Measurements from ENCODE around the gene NINL.

Gene NINL

DNA sequence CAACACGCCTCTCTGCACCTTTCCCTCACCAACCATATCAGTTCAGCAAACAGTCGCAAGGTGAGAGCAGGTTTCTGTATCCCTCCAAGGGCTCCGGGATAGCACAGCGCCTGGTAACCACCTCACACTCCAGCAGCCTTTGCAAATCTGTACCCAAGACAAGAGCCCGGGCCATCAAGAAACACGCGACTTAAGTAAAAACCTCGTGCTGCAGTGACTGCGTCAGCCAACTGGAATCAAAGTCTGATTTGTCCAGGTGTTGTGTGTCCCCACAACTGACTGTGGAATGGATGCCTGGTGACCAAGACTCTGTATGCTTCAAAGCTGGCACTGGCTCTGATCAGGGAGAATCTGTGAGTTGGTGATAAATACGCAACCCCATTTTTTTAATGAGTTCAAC, 74.1 kb downstream of the NINL start:
- no peaks in the 10 kb centered on the region for H3K4me1 ChIP-seq (ENCODE audit: control extremely low read depth in 1 of 4, control insufficient read depth in 4 of 4, insufficient read depth in 4 of 4, low read length in 3 of 4)
- ChIA-PET CTCF (no interaction called here), POLR2A (no interaction called here)
- H3K27ac ChIP-seq (ENCODE audit: insufficient read depth in 1 of 2, low read depth in 1 of 2, low read length in 2 of 2, poor library complexity in 1 of 2, severe bottlenecking in 2 of 2): no peak overlapping the region
- WGBS (ENCODE audit: insufficient coverage): 100% methylated on average over 8 of the region's 10 CpGs
- H3K4me3 ChIP-seq (ENCODE audit: control insufficient read depth in 1 of 7, extremely low read depth in 1 of 7, insufficient read depth in 4 of 7, low read depth in 2 of 7, low read length in 6 of 7): no peak overlapping the region
- H3K9me3 ChIP-seq (ENCODE audit: control extremely low read depth in 1 of 5, control insufficient read depth in 4 of 5, insufficient read depth in 2 of 5, low read depth in 1 of 5, low read length in 4 of 5): peaks cover 0 to 28% (median 17%) of the 10 kb centered on the region in 5 experiments
- H3K36me3 ChIP-seq (ENCODE audit: control insufficient read depth in 4 of 4, insufficient read depth in 4 of 4, low read length in 3 of 4): no peaks in the 10 kb centered on the region
- DNase-seq: no peak
- peaks cover 0 to 1% (median 0%) of the 10 kb centered on the region in 5 experiments for H3K27me3 ChIP-seq (replicated peaks in 2 of 5; ENCODE audit: control insufficient read depth in 4 of 5, insufficient read depth in 5 of 5, low read length in 4 of 5)

DNA sequence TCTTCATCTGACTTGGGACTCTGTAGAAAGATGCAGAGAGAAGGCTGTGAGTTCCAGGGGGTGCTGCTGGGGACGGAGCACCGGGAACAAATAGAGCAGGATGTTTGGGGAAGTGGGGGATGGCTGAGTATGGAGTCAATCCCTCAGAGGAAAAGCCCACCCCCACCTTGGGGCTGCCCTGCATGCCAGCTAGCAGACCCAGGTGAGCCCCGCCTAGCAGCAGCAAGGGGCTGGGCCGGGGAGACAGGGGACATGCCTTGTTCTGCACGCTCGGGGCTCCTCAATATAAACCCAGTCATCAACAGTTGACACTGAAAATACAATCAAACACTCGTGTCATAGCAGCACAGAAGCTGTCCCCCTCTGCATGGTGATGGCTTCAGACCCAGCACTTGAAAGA, 74.6 kb downstream of the NINL start:
- no peak for DNase-seq
- Histone ChIP-seq H3K4me1 (ENCODE audit: control extremely low read depth in 1 of 4, control insufficient read depth in 4 of 4, insufficient read depth in 4 of 4, low read length in 3 of 4) (no peaks in the 10 kb centered on the region), H3K27ac (ENCODE audit: insufficient read depth in 1 of 2, low read depth in 1 of 2, low read length in 2 of 2, poor library complexity in 1 of 2, severe bottlenecking in 2 of 2) (no peak overlapping the region), H3K36me3 (ENCODE audit: control insufficient read depth in 4 of 4, insufficient read depth in 4 of 4, low read length in 3 of 4) (no peaks in the 10 kb centered on the region), H3K9me3 (ENCODE audit: control extremely low read depth in 1 of 5, control insufficient read depth in 4 of 5, insufficient read depth in 2 of 5, low read depth in 1 of 5, low read length in 4 of 5) (peaks cover 0 to 25% (median 17%) of the 10 kb centered on the region in 5 experiments), H3K27me3 (replicated peaks in 2 of 5; ENCODE audit: control insufficient read depth in 4 of 5, insufficient read depth in 5 of 5, low read length in 4 of 5) (peaks cover 0 to 1% (median 0%) of the 10 kb centered on the region in 5 experiments), H3K4me3 (ENCODE audit: control insufficient read depth in 1 of 7, extremely low read depth in 1 of 7, insufficient read depth in 4 of 7, low read depth in 2 of 7, low read length in 6 of 7) (no peak overlapping the region)
- CTCF ChIA-PET: no interaction called here
- 95% methylated on average over 5 of the region's 7 CpGs for WGBS (ENCODE audit: insufficient coverage)
- POLR2A ChIA-PET: no interaction called here

DNA sequence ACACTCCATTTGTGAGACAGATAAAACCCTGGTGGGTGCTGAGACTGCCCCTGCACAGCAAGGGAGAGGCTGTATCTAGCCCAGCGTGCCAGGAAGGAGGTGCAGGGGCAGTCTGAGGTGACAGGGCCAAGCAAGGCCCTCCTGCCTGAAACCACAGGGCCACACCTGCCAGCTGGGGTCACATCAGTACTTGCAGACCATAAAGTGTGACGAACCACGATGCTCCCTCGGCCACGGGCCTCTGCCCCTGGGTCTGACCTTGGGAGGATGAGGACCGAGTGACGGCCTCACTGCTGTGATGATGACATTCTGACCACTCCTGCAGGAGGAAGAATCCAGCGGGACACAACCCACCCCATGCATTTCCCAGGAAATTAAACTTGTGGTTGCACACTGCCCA, 75.1 kb downstream of the NINL start:
- CTCF ChIA-PET: no interaction called here
- peaks cover 0 to 24% (median 14%) of the 10 kb centered on the region in 5 experiments for H3K9me3 ChIP-seq (ENCODE audit: control extremely low read depth in 1 of 5, control insufficient read depth in 4 of 5, insufficient read depth in 2 of 5, low read depth in 1 of 5, low read length in 4 of 5)
- POLR2A ChIA-PET: no interaction called here
- 96% methylated on average over 8 of the region's 8 CpGs for WGBS (ENCODE audit: insufficient coverage)
- H3K27me3 ChIP-seq (replicated peaks in 2 of 5; ENCODE audit: control insufficient read depth in 4 of 5, insufficient read depth in 5 of 5, low read length in 4 of 5): peaks cover 0 to 1% (median 0%) of the 10 kb centered on the region in 5 experiments
- H3K4me3 ChIP-seq (ENCODE audit: control insufficient read depth in 1 of 7, extremely low read depth in 1 of 7, insufficient read depth in 4 of 7, low read depth in 2 of 7, low read length in 6 of 7): no peak overlapping the region
- no peak for DNase-seq
- no peaks in the 10 kb centered on the region for H3K4me1 ChIP-seq (ENCODE audit: control extremely low read depth in 1 of 4, control insufficient read depth in 4 of 4, insufficient read depth in 4 of 4, low read length in 3 of 4)
- no peaks in the 10 kb centered on the region for H3K36me3 ChIP-seq (ENCODE audit: control insufficient read depth in 4 of 4, insufficient read depth in 4 of 4, low read length in 3 of 4)
- no peak overlapping the region for H3K27ac ChIP-seq (ENCODE audit: insufficient read depth in 1 of 2, low read depth in 1 of 2, low read length in 2 of 2, poor library complexity in 1 of 2, severe bottlenecking in 2 of 2)

DNA sequence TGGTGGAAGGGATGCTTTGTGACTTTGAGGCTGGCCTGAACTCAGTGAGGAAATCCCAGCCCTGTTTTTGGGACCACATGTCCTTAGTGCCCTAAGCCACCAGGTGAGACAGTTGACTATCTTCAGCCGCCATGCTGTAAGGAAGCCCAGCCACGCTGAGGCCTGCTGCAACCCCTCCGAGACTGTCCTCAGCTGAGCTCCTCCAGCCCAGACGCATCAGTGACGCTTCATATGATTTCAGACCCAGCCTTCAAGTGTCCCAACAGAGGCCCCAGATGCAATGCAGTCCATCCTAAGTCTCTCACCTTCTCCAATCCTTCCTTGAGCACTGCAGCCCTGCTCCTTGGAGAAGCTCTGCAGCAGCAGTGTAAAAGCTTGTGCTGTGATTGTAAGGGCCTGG, 76.2 kb downstream of the NINL start:
- DNase-seq: no peak
- POLR2A ChIA-PET: no interaction called here
- Histone ChIP-seq H3K27me3 (replicated peaks in 2 of 5; ENCODE audit: control insufficient read depth in 4 of 5, insufficient read depth in 5 of 5, low read length in 4 of 5) (peaks cover 0 to 1% (median 0%) of the 10 kb centered on the region in 5 experiments), H3K4me1 (ENCODE audit: control extremely low read depth in 1 of 4, control insufficient read depth in 4 of 4, insufficient read depth in 4 of 4, low read length in 3 of 4) (no peaks in the 10 kb centered on the region), H3K36me3 (ENCODE audit: control insufficient read depth in 4 of 4, insufficient read depth in 4 of 4, low read length in 3 of 4) (no peaks in the 10 kb centered on the region), H3K27ac (ENCODE audit: insufficient read depth in 1 of 2, low read depth in 1 of 2, low read length in 2 of 2, poor library complexity in 1 of 2, severe bottlenecking in 2 of 2) (no peak overlapping the region), H3K9me3 (ENCODE audit: control extremely low read depth in 1 of 5, control insufficient read depth in 4 of 5, insufficient read depth in 2 of 5, low read depth in 1 of 5, low read length in 4 of 5) (peaks cover 0 to 14% (median 8%) of the 10 kb centered on the region in 5 experiments), H3K4me3 (ENCODE audit: control insufficient read depth in 1 of 7, extremely low read depth in 1 of 7, insufficient read depth in 4 of 7, low read depth in 2 of 7, low read length in 6 of 7) (no peak overlapping the region)
- CTCF ChIA-PET: no interaction called here
- 90% methylated on average over 5 of the region's 5 CpGs for WGBS (ENCODE audit: insufficient coverage)

DNA sequence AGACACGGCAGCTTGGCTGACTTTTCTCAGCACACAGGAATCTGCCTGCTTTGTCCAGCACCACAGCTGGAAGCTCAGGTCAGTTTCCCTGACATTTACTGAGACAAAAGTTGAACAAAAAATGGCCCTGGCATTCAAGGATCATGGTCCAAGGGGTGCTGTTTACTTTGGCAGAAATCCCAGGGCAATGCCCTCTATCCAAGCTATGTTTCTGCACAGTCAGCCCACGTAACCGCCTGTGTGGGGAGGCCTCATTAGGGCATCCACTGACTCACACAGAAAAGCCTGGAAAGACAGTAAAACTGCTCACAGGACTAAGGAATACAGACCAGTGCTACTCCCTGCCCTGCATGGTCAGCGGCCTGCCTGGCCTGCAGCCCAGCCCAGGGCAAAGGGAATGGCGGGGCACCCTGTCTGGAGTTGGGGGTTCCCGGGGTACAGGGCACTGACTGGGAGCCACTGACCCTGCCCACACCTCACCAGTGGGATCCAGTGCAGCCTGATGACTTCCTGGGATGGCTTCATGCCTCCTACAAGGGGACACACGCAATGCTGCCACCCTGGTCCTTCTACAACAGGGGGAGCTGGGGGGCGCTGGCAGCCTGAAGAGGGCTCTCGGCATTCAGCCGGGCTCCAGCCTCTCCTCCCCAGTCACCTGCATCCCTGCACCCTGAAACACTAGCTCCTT, 77.1 kb downstream of the NINL start:
- no peaks in the 10 kb centered on the region for H3K36me3 ChIP-seq (ENCODE audit: control insufficient read depth in 4 of 4, insufficient read depth in 4 of 4, low read length in 3 of 4)
- WGBS (ENCODE audit: insufficient coverage): 94% methylated on average over 7 of the region's 10 CpGs
- DNase-seq: no peak
- no peak overlapping the region for H3K27ac ChIP-seq (ENCODE audit: insufficient read depth in 1 of 2, low read depth in 1 of 2, low read length in 2 of 2, poor library complexity in 1 of 2, severe bottlenecking in 2 of 2)
- POLR2A ChIA-PET: no interaction called here
- no peak overlapping the region for H3K4me3 ChIP-seq (ENCODE audit: control insufficient read depth in 1 of 7, extremely low read depth in 1 of 7, insufficient read depth in 4 of 7, low read depth in 2 of 7, low read length in 6 of 7)
- no peaks in the 10 kb centered on the region for H3K4me1 ChIP-seq (ENCODE audit: control extremely low read depth in 1 of 4, control insufficient read depth in 4 of 4, insufficient read depth in 4 of 4, low read length in 3 of 4)
- H3K27me3 ChIP-seq (replicated peaks in 2 of 5; ENCODE audit: control insufficient read depth in 4 of 5, insufficient read depth in 5 of 5, low read length in 4 of 5): peaks cover 0 to 1% (median 0%) of the 10 kb centered on the region in 5 experiments
- CTCF ChIA-PET: no interaction called here
- peaks cover 0 to 9% (median 4%) of the 10 kb centered on the region in 5 experiments for H3K9me3 ChIP-seq (ENCODE audit: control extremely low read depth in 1 of 5, control insufficient read depth in 4 of 5, insufficient read depth in 2 of 5, low read depth in 1 of 5, low read length in 4 of 5)

DNA sequence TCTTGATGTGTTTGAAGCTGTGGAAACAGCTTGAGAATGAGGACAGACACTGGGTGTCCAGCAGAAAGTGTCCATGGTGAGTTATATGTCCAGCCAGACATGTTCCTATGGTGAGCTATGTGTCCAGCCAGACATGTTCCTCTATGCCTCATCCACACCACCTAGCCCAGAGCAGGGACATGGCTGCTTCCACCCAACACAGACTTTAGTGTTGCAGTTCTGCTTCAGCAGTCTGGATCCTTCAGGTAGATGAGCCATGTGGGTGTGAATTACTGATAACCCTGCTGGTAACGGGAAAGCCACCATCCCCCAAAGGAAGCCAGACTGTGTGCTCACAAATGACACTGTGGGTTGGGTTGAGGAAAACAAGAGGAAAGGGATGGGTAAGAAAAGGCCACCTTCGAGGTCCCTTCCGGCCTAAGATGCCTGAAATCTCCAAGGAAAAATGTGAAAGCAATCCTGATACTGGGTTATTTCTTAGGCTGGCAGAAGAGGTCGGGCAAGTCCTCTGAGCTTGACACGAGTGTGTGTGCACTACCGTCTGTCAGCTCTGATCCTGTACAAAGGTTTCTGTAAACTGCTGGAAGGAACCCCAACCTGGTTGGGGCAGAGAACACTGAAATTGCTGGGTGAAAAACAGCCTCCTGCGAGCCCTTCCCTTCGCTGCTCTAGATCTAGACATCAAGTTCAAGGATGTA, 77.8 kb downstream of the NINL start:
- H3K27ac ChIP-seq (ENCODE audit: insufficient read depth in 1 of 2, low read depth in 1 of 2, low read length in 2 of 2, poor library complexity in 1 of 2, severe bottlenecking in 2 of 2): no peak overlapping the region
- peaks cover 0 to 5% (median 0%) of the 10 kb centered on the region in 5 experiments for H3K9me3 ChIP-seq (ENCODE audit: control extremely low read depth in 1 of 5, control insufficient read depth in 4 of 5, insufficient read depth in 2 of 5, low read depth in 1 of 5, low read length in 4 of 5)
- ChIA-PET POLR2A (no interaction called here), CTCF (no interaction called here)
- DNase-seq: no peak
- no peaks in the 10 kb centered on the region for H3K36me3 ChIP-seq (ENCODE audit: control insufficient read depth in 4 of 4, insufficient read depth in 4 of 4, low read length in 3 of 4)
- WGBS (ENCODE audit: insufficient coverage): 99% methylated on average over 7 of the region's 8 CpGs
- no peaks in the 10 kb centered on the region for H3K4me1 ChIP-seq (ENCODE audit: control extremely low read depth in 1 of 4, control insufficient read depth in 4 of 4, insufficient read depth in 4 of 4, low read length in 3 of 4)
- H3K27me3 ChIP-seq (replicated peaks in 2 of 5; ENCODE audit: control insufficient read depth in 4 of 5, insufficient read depth in 5 of 5, low read length in 4 of 5): peaks cover 0 to 1% (median 0%) of the 10 kb centered on the region in 5 experiments
- no peak overlapping the region for H3K4me3 ChIP-seq (ENCODE audit: control insufficient read depth in 1 of 7, extremely low read depth in 1 of 7, insufficient read depth in 4 of 7, low read depth in 2 of 7, low read length in 6 of 7)

DNA sequence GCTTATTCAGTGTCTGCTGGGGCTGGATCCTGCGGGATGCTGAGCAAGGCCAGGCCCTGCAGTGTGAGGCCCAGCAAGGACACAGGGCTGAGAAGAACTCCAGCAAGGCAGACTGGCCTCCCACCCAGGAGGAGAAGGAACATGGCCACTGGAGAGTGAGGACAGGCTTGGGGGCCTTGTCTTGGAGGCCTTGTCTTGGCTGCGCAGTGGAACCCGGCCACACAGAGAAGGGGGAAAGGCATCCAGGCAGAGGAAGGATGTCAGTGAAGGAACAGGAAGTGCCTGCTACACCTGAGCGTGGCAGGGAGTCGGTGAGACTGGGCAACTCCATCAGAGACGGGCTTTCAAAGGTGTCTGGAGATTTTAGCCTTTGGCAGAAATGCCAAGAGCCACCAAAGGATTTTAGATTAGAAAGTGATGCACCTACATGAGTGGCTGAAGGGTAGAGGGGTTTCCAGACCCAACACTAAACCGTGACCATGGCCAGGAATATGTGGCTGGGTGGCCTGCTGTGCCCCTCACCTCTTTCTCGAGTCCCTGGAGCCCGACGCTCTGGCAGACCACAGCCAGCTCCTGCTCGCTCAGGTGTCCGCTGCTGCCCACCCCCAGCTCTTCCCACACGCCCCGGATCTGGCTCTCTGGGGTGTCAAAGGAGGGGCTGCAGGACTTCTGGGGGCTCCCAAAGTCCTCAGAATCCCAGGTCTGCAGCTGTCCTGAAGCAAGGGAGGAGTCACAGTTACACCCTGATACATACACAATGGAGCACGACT, 80.8 kb downstream of the NINL start:
- POLR2A ChIA-PET: no interaction called here
- WGBS (ENCODE audit: insufficient coverage): 92% methylated on average over 12 of the region's 15 CpGs
- CTCF ChIA-PET: interaction anchor here (1.0 kb wide), 1 partner anchor 25 kb away, joined by 3 read pairs; no protein-coding TSS in a partner anchor

More for the DNA sequence above, 80.8 kb downstream of the NINL start:
- Histone ChIP-seq H3K27ac (ENCODE audit: insufficient read depth in 1 of 2, low read depth in 1 of 2, low read length in 2 of 2, poor library complexity in 1 of 2, severe bottlenecking in 2 of 2) (no peak overlapping the region), H3K9me3 (ENCODE audit: control extremely low read depth in 1 of 5, control insufficient read depth in 4 of 5, insufficient read depth in 2 of 5, low read depth in 1 of 5, low read length in 4 of 5) (no peaks in the 10 kb centered on the region), H3K27me3 (replicated peaks in 2 of 5; ENCODE audit: control insufficient read depth in 4 of 5, insufficient read depth in 5 of 5, low read length in 4 of 5) (peaks cover 0 to 1% (median 0%) of the 10 kb centered on the region in 5 experiments), H3K36me3 (ENCODE audit: control insufficient read depth in 4 of 4, insufficient read depth in 4 of 4, low read length in 3 of 4) (no peaks in the 10 kb centered on the region), H3K4me1 (ENCODE audit: control extremely low read depth in 1 of 4, control insufficient read depth in 4 of 4, insufficient read depth in 4 of 4, low read length in 3 of 4) (no peaks in the 10 kb centered on the region), H3K4me3 (ENCODE audit: control insufficient read depth in 1 of 7, extremely low read depth in 1 of 7, insufficient read depth in 4 of 7, low read depth in 2 of 7, low read length in 6 of 7) (no peak overlapping the region)
- DNase-seq: no peak
